NOMO-1 treated with dmso at 0.1 percent for 144 hours (cell line): Measurements from ENCODE around the gene WHRN.

ENCODE experiments used
- DNase-seq: peaks from one replicate; lab custom pipeline; 2025; ENCODE audit not compliant: unreplicated experiment; lab: John Stamatoyannopoulos, UW

Gene WHRN

GRCh38 chr9:114515528-114515927 lies 10.3 kb upstream of the WHRN start:
- DNase-seq, result no peak

GRCh38 chr9:114513959-114514267 lies 8.6 kb upstream of the WHRN start:
- DNase-seq, result no peak

- no peak for DNase-seq
Measured at GRCh38 chr9:114513055-114513958, 8.0 kb upstream of the WHRN start.

GRCh38 chr9:114511978-114512874 lies 7.0 kb upstream of the WHRN start:
- DNase-seq, result no peak

- peak; percentile 29 for DNase-seq
Measured at GRCh38 chr9:114507726-114508125, 2.5 kb upstream of the WHRN start.

- no peak for DNase-seq
Measured at GRCh38 chr9:114506082-114506390, 763 bp upstream of the WHRN start.

GRCh38 chr9:114504341-114505186 lies 709 bp downstream of the WHRN start:
- no peak for DNase-seq

- no peak for DNase-seq
Measured at GRCh38 chr9:114503522-114504340, 1.5 kb downstream of the WHRN start.

GRCh38 chr9:114503009-114503408 lies 2.3 kb downstream of the WHRN start:
- no peak for DNase-seq

GRCh38 chr9:114501796-114502682 lies 3.2 kb downstream of the WHRN start:
- no peak for DNase-seq

- DNase-seq, result no peak
Measured at GRCh38 chr9:114500697-114501292, 4.5 kb downstream of the WHRN start.

GRCh38 chr9:114499941-114500696 lies 5.2 kb downstream of the WHRN start:
- no peak for DNase-seq

- DNase-seq, result no peak
Measured at GRCh38 chr9:114499528-114499927, 5.7 kb downstream of the WHRN start.

- DNase-seq, result no peak
Measured at GRCh38 chr9:114497727-114498382, 7.4 kb downstream of the WHRN start.

GRCh38 chr9:114497236-114497635 lies 8.0 kb downstream of the WHRN start:
- no peak for DNase-seq

GRCh38 chr9:114496011-114496410 lies 9.3 kb downstream of the WHRN start:
- DNase-seq, result no peak

- no peak for DNase-seq
Measured at GRCh38 chr9:114494776-114495569, 10.3 kb downstream of the WHRN start.
